HG03432 (cell line): Measurements from ENCODE around the gene LRRC32.

Experiments
- ATAC-seq: cut with Tn5 transposase; IDR thresholded peaks from one replicate; pipeline ENCODE4 v1.9.1; 2021; ENCODE audit warnings: mild to moderate bottlenecking, moderate library complexity; ENCODE audit not compliant: unreplicated experiment

Gene LRRC32

GRCh38 chr11:76699451-76700091, 29.0 kb upstream of the LRRC32 start:
- ATAC-seq, result no peak

- ATAC-seq, result no peak
Observed at GRCh38 chr11:76698321-76699043, 27.9 kb upstream of the LRRC32 start.

- no peak for ATAC-seq
Observed at GRCh38 chr11:76696756-76697155, 26.2 kb upstream of the LRRC32 start.

- no peak for ATAC-seq
Observed at GRCh38 chr11:76695771-76696170, 25.2 kb upstream of the LRRC32 start.

- ATAC-seq, result no peak
Observed at GRCh38 chr11:76695133-76695532, 24.6 kb upstream of the LRRC32 start.

- ATAC-seq, result no peak
Observed at GRCh38 chr11:76694664-76695063, 24.1 kb upstream of the LRRC32 start.

GRCh38 chr11:76693806-76694205, 23.3 kb upstream of the LRRC32 start:
- no peak for ATAC-seq

- no peak for ATAC-seq
Observed at GRCh38 chr11:76692956-76693355, 22.4 kb upstream of the LRRC32 start.

GRCh38 chr11:76691655-76692054, 21.1 kb upstream of the LRRC32 start:
- no peak for ATAC-seq

- ATAC-seq, result no peak
Observed at GRCh38 chr11:76690736-76691135, 20.2 kb upstream of the LRRC32 start.

GRCh38 chr11:76689313-76690260, 19.0 kb upstream of the LRRC32 start:
- ATAC-seq, result no peak

GRCh38 chr11:76688146-76688545, 17.6 kb upstream of the LRRC32 start:
- no peak for ATAC-seq

- no peak for ATAC-seq
Observed at GRCh38 chr11:76686261-76687079, 15.9 kb upstream of the LRRC32 start.

GRCh38 chr11:76685831-76686230, 15.3 kb upstream of the LRRC32 start:
- no peak for ATAC-seq

- ATAC-seq, result no peak
Observed at GRCh38 chr11:76685237-76685636, 14.7 kb upstream of the LRRC32 start.

GRCh38 chr11:76684516-76684915, 14.0 kb upstream of the LRRC32 start:
- ATAC-seq, result no peak

- ATAC-seq, result no peak
Observed at GRCh38 chr11:76683161-76684095, 12.9 kb upstream of the LRRC32 start.

- no peak for ATAC-seq
Observed at GRCh38 chr11:76682684-76683083, 12.1 kb upstream of the LRRC32 start.

GRCh38 chr11:76682106-76682505, 11.6 kb upstream of the LRRC32 start:
- no peak for ATAC-seq
